NCI-H524 treated with DMSO at 0.1 percent for 48 hours (cell line): ENCODE measurements around the gene NBEAL2.

Source experiments
- DNase-seq: peaks from one replicate; lab custom pipeline; 2025; lab: John Stamatoyannopoulos, UW

The NBEAL2 gene

DNA sequence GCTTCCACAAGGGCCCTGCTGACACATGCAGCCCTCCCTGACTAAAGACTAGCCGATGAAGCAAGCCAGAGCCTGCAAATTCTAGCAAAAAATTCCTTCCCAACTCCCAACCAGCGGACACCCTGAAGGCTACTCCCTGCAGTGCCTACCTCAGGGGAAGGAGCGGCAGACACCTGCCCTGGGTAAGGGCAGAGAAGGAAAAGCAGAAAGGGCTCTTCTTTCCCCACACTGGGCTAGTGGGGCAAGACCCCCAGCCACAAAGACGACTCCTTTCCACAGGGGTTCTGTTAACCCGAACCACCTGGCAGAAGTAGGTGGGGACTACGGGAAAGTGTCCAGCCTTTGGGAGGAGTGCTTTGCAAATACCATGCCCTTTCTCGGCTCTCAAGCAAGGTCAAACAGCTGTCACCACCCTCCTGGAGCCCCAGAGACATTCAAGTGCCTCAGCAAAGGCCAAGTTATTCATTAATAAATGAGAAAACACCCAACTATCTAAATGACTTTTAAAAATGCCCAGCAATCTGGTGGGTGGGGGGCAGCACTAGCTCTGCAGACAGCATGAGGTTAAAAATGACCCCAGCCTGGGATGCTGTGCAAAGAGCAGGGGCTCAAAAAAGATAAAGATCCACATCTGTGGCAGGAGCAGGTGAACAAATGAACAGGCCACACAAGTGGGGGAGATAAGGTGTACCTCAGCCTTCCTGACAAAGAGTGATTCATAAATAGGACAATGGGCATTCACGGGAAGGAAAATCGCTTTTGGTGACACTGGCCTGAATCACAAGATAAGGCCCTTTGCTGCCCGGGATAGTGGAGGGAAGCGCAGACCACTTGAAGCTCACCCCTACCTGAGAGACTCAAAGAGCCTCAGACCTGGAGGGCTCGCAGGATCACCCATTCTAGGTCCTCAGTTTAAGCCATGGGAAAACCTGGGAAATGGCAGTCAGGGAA, 36.0 kb upstream of the NBEAL2 start:
- no peak for DNase-seq

- DNase-seq = no peak
Measured at GRCh38 chr3:46944191-46944590, 35.3 kb upstream of the NBEAL2 start.

DNA sequence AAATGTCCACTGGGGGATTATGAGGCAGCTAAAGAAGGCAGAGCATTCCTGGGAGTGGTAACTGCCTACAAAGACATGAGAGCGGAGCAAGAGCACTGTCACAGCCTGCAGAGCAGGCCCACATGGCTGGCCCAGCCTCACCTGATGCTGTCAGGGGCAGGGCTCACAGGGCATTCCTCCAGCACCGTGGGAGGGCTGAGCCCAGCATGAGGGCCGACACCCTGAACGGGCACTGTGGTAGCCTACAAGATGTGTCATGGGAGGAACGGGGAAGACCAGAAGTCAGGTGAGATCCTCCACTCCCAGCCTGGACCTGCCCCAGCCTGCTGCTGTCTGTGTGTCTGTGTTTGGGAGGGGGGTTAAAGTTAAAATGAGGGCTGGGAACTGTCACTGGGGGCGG, 33.0 kb upstream of the NBEAL2 start:
- no peak for DNase-seq

DNA sequence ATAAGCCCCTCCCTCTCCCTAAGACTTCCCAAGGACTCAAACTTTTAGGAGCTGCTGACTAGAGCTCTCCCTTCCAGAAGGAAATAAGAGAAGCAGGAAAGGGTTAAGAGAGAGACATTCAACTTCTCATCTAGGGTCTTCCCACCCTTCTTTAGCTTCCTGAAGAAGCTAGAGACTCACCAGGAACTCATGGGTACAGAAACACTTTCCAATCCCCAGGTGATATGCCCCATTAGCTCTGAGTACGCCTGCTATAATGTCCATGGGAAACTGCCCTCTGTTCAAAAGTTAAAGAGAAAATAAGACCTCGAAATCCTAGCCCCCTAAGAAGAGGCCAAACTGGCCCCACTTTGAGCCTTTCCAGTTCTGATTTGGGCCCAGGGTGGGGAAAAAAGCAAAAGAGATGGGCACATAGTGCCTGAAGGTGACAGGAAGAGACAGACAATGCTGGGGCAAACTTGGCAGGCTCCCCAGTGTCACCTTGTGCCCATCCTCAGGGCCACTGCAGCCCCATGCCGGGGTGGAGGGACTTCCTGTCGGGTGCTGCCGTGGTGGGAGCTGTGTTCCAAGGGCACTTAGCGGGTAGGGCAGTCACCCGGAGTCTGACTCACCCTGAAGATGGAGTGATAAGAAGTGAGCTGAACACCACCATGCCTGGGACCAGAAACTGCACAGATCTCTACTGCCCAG, 32.5 kb upstream of the NBEAL2 start:
- no peak for DNase-seq

DNA sequence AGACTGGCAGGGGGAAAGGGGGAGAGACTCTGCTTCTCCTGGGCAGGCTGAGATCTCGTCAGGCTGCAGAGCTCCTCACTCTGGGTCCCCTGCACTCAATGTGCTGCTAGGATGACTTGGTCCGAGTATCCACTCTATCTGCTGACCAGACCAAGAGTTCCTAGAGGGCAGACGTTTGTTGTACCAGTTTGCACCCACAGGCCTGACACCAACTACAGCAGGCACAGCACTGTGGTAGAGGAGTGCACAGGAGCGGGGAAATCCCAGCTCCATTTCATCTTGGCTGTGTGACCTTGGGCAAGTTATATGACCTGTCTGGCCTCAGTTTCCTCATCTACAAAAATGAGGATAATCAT, 31.9 kb upstream of the NBEAL2 start:
- no peak for DNase-seq

- peak; percentile 64 for DNase-seq
Measured at GRCh38 chr3:46947981-46948791, 31.3 kb upstream of the NBEAL2 start.

DNA sequence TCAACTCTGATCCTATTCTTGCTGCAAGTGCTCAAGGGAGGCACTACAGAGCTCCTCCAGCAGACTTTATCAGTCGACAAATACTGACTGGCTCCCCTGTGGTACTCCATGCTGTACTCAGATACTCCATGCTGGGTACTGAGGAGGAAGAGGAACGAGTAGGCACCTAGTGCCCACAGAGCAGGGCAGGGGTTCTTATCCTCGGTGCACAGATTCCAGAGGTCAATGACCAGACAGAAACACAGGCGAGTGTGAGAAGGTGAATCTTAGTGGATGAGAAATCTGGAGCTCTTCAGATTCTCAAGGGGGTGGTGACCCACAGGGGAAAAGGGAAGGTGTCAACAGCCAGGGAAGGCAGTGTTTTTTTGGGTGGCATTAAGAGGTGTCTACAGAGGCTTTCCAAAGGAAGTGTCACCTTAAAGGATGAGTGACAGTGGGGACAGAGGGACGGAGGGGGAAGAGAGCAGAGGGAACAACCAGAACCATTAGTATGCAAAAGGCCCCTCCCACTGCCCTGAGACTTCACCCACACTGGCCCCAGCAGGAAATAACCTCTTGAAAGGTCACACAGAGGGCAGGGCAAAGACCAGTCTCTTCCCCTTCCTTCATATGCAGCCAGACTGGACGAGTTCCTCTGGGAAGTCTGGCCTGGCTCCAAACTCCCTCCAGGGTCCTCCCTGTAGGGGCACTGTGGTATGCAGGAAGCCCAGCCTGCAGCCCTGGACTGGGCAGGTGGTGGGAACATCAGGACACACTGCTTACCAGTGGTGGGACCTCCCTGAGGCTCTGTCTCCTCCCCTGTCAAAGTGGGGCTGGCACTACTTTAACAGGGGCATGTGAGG, 30.4 kb upstream of the NBEAL2 start:
- no peak for DNase-seq

- DNase-seq = no peak
Measured at GRCh38 chr3:46950177-46950576, 29.3 kb upstream of the NBEAL2 start.

GRCh38 chr3:46950650-46951241, 28.7 kb upstream of the NBEAL2 start:
- DNase-seq = no peak

DNA sequence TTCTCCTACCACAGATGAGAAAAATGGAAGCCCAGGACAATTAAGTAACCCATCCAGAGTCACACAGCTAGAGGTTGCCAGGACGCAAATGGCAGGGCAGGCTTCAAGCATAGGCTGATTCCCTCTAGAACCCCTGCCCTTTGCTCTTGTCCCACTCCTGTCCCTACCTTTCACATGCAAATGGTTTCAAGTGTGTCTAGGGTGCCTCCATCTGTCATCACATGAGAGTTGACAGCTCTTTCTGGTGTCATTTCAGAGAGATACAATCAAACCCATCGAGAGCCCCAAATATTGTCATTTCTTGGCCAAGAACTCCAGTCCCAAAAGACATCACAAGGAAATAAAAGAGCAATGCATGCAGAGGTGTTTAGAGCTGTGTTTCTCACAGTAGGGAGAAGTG, 26.7 kb upstream of the NBEAL2 start:
- no peak for DNase-seq

DNA sequence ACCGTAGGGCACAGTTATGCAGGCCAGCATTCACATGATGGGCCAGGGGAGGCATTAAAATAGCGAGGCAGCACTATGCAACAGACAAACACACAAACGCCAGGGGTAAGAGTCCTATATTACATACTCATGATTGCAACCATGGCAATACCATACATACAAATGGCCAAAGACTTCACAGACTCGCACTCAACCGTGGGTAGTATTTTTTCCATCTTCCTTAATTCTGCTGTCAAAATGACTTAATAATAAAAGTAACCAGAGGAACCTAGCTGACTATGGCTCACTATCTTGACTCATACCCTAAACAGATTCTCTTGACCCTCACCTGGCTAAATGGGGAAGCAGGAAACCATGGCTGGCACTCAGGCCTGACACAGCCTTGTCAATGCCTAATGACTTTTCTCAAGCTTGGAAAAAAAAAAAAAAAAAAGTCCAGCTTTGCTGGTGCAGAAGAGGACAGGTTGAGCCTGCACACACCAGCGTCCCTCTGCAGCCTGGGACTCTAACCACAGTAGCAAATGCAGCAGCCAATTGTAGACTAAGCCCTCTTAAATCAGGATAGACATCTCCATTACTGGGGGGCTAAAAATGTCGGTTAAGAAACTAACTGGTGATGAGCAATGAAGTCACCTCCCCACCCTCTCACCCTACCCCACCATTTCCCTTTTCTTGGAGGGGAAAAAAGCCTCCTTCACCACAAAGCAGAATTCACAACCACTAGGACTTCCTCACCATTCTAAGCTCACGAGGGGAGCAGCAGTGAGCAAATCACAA, 26.0 kb upstream of the NBEAL2 start:
- no peak for DNase-seq

- DNase-seq = no peak
Measured at GRCh38 chr3:46954178-46954577, 25.3 kb upstream of the NBEAL2 start.

- DNase-seq = no peak
Measured at GRCh38 chr3:46955157-46955556, 24.3 kb upstream of the NBEAL2 start.

GRCh38 chr3:46955801-46956259, 23.6 kb upstream of the NBEAL2 start:
- DNase-seq = no peak

DNA sequence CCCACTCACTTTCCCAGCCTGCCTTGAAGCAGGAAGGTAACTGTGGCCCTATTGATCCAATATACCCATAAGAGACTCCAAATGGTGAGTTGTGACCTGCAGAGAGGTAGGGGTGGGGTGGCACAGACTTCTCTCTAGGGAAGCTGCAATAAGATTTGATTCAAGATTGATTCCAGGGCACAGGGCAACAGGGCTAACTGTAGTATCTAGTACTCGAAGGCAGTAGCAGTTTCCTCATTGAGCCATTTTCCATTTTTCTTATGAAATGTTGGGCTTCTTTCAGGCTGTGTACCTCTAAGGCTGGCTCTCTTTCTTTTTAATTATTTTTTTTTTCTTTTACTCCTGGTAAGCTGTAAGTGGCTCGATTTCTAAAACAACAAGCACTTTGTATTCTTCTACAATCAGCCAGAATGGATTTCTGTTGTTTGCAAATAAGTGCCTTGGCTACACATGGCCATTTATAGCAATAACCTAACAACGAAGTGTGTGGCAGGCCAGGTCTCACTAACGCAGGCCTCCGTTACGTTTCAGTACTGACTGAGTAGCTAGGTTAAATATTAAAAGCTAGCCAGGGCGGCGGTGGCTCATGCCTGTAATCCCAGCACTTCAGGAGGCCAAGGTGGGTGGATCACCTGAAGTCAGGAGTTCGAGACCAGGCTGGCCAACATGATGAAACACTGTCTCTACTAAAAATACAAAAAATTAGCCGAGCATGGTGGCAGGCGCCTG, 22.2 kb upstream of the NBEAL2 start:
- no peak for DNase-seq

DNA sequence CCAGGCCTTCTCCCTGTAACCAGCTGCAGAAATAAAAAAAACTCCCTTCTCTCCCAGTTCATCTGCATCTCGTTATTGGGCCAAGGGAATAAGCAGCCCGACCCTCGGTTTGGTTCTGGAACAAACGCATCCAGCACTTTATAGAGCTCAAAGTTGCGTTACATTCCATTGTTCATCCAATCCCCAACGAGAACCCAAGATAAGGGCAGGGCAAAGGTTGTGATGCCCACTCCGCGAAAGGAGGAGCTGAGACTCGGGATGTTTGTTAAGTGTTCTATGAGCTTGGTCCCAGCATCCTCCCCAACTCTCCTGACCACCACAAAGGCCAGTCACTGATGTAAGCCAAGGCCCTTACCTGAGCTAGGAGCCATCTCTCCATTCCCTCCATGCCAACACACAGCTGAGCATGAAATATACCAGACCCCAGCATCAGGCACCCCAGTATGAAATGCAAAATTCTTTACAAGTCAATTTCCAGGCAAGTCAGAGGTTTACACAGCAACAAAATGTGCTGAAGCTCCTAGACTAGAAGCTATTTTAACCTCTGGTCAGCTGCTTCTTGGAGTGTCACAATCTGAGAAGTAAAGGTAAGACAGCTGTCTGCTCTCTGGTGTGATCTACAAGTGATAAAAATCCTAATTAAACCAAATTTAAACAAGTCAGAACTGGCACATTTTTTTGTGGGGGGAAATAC, 20.9 kb upstream of the NBEAL2 start:
- DNase-seq = no peak

GRCh38 chr3:46959161-46959511, 20.3 kb upstream of the NBEAL2 start:
- no peak for DNase-seq

DNA sequence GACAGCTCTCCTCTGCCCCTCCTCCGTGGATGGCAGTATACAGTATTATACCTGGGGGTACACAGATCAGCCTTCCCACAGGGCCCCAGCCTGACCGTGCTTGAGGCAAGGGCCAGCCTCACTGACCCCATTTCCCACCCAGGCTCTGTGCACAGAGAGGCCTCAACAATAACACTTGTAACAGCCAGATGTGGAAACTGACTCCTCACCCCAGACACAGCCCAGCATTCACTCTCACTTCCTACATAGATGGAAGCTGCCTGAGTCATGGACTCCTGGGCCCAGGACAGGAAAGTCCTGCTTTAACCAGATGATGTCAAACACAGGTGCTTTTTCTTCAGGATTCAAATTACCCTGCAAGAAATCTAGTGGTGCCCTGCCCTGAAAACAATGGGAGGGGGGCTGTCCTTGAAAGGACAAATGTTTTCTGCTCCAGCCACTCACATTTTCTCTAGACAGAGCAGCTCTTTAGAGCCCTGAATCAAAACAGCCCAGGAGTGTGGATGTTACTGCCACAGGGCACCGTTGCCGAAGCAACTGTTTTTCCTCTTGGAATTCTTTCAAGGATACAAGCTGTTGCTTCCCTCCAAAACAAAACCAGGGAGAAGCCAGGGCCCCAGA, 19.3 kb upstream of the NBEAL2 start:
- DNase-seq = no peak

GRCh38 chr3:46960835-46961234, 18.6 kb upstream of the NBEAL2 start:
- no peak for DNase-seq
